Calu3 (cell line): ENCODE measurements around the gene GNB1L. TPM values are rescaled to one million over a fixed set of nuclear protein-coding genes. Genes with fewer than 3 reads are reported as not detected.

Source experiments
- BruUV-seq: library from RNA; stranded (reverse); fragments of 400-500 nt; replicated peaks from 2 replicates; lab custom pipeline; 2021; lab: Mats Ljungman, UMichigan
- CTCF ChIA-PET: fragments of 300-600 bp; sonication (Branson Sonifier 250); formaldehyde crosslinking; loops from one replicate; lab custom pipeline; 2022; ENCODE audit warnings: antibody characterized with exemption; lab: Charles Lee
- DNase-seq: peaks from one replicate; pipeline ENCODE4 v3.0.0; 2022
- H3K27ac Mint-ChIP-seq: one replicate; pipeline ENCODE4 v1.8.0; 2022; ENCODE audit warnings: mixed read lengths; ENCODE audit not compliant: unreplicated experiment
- H3K27me3 Mint-ChIP-seq: one replicate; pipeline ENCODE4 v1.8.0; 2022; ENCODE audit warnings: mixed read lengths; ENCODE audit not compliant: unreplicated experiment
- H3K36me3 Mint-ChIP-seq: one replicate; pipeline ENCODE4 v1.8.0; 2022; ENCODE audit warnings: mild to moderate bottlenecking, moderate library complexity, mixed read lengths; ENCODE audit not compliant: insufficient read depth, unreplicated experiment
- H3K4me1 Mint-ChIP-seq: one replicate; pipeline ENCODE4 v1.8.0; 2022; ENCODE audit warnings: mild to moderate bottlenecking, low read depth, mixed read lengths; ENCODE audit not compliant: unreplicated experiment
- H3K4me3 Mint-ChIP-seq: one replicate; pipeline ENCODE4 v1.8.0; 2022; ENCODE audit warnings: mild to moderate bottlenecking, low read depth, moderate library complexity, mixed read lengths; ENCODE audit not compliant: unreplicated experiment
- H3K9me3 Mint-ChIP-seq: one replicate; pipeline ENCODE4 v1.8.0; 2022; ENCODE audit warnings: low read depth, mixed read lengths; ENCODE audit not compliant: unreplicated experiment
- intact Hi-C: fragments of 100-400 bp; cut with micrococcal nuclease; formaldehyde crosslinking; loops from one replicate; pipeline ENCODE4 v1.10.0; 2022; ENCODE audit not compliant: unreplicated experiment
- total RNA-seq: library from RNA; stranded (reverse); gene quantifications from 2 replicates; pipeline ENCODE4 v1.2.3, GENCODE V29; 2022
- TF ChIP-seq, protein P1 (sequence below): fragments of 200-600 bp; IDR thresholded peaks from one replicate; pipeline ENCODE4 v1.8.0; 2022; ENCODE audit warnings: antibody characterized with exemption; ENCODE audit not compliant: unreplicated experiment

Gene GNB1L
- total RNA-seq, 1 experiment from 2014 or later = 13.0 TPM

DNA sequence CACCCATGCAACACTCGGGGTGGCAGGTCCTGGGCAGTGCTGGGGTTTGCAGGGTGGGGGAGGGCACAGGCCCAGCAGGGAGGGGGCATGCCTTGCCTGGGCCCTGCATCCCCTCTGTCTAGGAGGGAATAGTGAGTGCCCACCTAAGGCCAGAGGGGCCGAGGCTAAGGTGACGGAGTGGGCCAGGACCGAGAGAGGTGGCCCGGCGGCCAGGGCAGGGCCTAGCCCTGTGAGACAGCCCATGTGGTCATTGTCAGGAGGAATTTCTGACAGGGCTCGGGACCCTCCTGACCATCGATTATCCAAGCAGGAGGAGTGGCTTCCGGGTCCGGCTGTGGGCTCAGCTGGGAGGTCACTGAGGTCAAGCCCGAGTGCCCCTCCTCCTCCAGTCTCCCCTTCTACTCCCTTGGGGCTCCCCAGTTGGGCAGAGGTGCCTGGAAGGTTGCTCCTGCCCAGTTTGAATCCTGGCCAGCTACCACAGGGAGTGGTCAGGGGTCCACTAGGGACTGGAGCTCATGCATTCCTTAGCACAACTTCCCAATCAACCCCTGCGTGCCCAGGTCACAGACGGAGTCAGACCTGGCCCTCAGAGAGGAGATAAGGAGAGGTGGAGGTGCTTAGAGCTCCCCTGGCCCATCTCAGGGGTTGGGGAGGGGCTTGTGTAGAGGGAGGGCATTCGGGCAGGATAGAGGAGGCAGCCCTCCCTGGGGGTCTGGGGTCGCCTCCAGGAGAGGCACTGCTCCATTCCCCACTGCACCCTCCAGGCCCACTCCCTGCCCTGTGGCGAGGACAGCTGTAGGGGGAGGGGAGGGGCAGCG, 116.6 kb downstream of the GNB1L start:
- CTCF ChIA-PET = interaction anchor here (0.7 kb wide), 1 partner anchor 172 kb away, joined by 6 read pairs; no protein-coding TSS in a partner anchor
- Mint-ChIP-seq H3K36me3 (no peaks in the 10 kb centered on the region), H3K4me1 (no peaks in the 10 kb centered on the region), H3K9me3 (no peaks in the 10 kb centered on the region), H3K4me3 (no peak overlapping the region), H3K27ac (no peak overlapping the region), H3K27me3 (peaks cover 50% of the 10 kb centered on the region)
- TF ChIP-seq, protein P1, sequence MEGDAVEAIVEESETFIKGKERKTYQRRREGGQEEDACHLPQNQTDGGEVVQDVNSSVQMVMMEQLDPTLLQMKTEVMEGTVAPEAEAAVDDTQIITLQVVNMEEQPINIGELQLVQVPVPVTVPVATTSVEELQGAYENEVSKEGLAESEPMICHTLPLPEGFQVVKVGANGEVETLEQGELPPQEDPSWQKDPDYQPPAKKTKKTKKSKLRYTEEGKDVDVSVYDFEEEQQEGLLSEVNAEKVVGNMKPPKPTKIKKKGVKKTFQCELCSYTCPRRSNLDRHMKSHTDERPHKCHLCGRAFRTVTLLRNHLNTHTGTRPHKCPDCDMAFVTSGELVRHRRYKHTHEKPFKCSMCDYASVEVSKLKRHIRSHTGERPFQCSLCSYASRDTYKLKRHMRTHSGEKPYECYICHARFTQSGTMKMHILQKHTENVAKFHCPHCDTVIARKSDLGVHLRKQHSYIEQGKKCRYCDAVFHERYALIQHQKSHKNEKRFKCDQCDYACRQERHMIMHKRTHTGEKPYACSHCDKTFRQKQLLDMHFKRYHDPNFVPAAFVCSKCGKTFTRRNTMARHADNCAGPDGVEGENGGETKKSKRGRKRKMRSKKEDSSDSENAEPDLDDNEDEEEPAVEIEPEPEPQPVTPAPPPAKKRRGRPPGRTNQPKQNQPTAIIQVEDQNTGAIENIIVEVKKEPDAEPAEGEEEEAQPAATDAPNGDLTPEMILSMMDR = no peak
- intact Hi-C loops = no loop called here
- no peak for DNase-seq
- no TSS peak for BruUV-seq

DNA sequence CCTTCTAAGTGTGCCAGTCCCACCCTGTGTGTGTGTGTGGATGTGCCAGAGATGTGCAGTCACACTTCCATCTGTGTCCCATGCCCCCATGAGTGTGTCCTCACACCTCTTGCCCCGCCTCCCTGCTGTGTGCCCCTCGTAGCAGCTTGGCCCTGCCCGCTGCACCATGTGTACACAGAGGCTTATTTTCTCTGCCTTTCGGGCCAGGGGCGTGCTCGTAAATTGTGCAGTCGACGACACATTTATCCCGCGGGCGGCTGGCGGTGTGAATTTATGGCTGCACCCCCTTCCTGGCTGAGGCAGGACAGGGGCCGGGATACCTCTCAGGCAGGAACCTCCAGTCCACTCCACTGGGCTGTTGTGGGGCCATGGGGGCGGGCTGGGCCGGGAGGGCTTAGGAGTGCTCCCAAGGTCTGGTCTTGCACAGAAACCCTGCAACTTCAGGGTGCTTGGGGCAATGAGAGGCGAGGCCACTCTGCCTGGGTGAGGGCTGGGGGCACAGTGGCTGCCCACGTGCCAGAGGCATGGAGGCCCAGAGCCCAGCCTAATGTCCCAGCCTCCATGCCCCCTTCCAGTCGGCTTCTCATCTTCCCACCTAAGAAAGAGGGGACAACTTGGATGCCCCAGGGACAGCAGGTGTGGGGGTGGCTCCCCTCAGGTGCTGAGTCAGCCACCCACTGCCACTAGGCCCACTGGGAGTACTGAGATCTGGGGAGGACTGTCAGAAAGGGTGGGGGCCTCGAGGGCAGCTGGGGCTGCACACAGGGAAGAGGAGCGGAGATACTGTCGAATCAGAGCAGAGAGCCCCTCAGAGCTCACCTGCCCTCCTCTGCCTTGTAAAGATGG, 118.8 kb downstream of the GNB1L start:
- intact Hi-C loops = no loop called here
- CTCF ChIA-PET = no interaction called here
- no peaks in the 10 kb centered on the region for H3K36me3 Mint-ChIP-seq
- H3K27ac Mint-ChIP-seq = no peak overlapping the region
- DNase-seq = no peak
- TF ChIP-seq, protein P1 = no peak
- peaks cover 55% of the 10 kb centered on the region for H3K27me3 Mint-ChIP-seq
- BruUV-seq = no TSS peak
- no peaks in the 10 kb centered on the region for H3K4me1 Mint-ChIP-seq
- no peak overlapping the region for H3K4me3 Mint-ChIP-seq
- H3K9me3 Mint-ChIP-seq = no peaks in the 10 kb centered on the region

DNA sequence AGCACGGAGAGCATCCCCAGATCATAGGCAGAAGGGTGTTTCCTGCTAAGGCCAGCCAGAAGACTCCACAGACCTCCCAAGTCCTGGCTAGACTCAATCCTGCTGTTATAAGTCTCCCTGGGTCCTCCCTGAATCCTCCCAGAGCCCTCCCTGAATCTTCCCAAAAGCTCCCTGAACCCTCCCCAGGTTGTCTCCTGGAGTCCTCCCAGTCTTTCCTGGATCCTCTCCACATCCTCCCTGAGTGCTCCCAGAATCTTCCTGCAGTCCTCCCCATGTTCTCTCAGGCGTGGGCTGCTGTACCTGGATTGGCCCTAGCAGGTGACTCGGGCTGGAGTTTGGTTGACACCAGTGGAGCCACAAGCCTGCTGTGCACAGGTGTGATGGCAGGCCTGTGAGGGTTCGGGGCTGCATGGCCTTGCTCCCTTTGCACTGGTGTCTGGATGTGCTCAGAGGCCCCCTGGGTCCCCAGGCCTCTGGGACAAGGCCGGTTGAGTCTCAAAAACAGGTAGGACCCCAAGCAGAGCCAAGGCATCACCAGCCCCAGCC, 119.8 kb downstream of the GNB1L start:
- H3K4me3 Mint-ChIP-seq = no peak overlapping the region
- H3K27ac Mint-ChIP-seq = no peak overlapping the region
- H3K36me3 Mint-ChIP-seq = no peaks in the 10 kb centered on the region
- no TSS peak for BruUV-seq
- H3K9me3 Mint-ChIP-seq = no peaks in the 10 kb centered on the region
- no peaks in the 10 kb centered on the region for H3K4me1 Mint-ChIP-seq
- peaks cover 57% of the 10 kb centered on the region for H3K27me3 Mint-ChIP-seq
- CTCF ChIA-PET = no interaction called here
- no peak for DNase-seq
- TF ChIP-seq, protein P1 = no peak
- intact Hi-C loops = no loop called here

DNA sequence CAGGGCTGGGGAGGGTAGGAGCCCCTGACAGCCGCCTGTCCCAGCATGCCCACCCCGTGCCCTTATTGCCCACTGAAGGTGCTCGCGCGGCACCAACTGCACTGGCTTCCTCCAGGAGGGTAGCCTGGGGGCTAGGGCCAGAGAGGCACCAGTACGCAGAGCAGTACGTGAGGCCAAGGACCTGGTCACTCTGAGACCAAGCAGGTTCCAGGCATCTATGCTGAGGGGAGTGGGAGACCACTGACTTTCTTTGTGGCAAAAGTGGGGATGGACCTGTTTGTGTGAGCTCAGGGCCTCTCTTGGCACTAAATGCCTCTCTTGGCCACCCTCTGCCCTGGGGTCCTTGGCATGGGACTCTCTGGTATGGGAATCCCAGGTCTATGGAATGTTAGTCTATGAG, 120.5 kb downstream of the GNB1L start:
- TF ChIP-seq, protein P1 = no peak
- Mint-ChIP-seq H3K36me3 (no peaks in the 10 kb centered on the region), H3K4me3 (no peak overlapping the region), H3K9me3 (no peaks in the 10 kb centered on the region), H3K4me1 (no peaks in the 10 kb centered on the region), H3K27ac (no peak overlapping the region), H3K27me3 (peaks cover 59% of the 10 kb centered on the region)
- intact Hi-C loops = no loop called here
- BruUV-seq = no TSS peak
- CTCF ChIA-PET = no interaction called here
- DNase-seq = no peak
